Kidney (tissue), 14 donors: Measurements from ENCODE around the gene OR1F1. TPM values are rescaled to one million over a fixed set of nuclear protein-coding genes. Genes with fewer than 3 reads are reported as not detected.

Experiments
- DNase-seq, 5 donors: peaks; one replicate each; pipeline ENCODE4 v3.0.0-alpha.2; 2013 to 2020
- FAIRE-seq: peaks from 2 replicates; lab custom pipeline; 2012; peaks lifted over from hg19 to GRCh38; lab: Jason Lieb, UNC
- H3K27ac ChIP-seq, 2 donors: one replicate each; pipeline ENCODE4 v1.7.0; 2013; ENCODE audit warnings: low read depth in 2 of 2, low read length in 2 of 2, inconsistent platforms in 1 of 2
- H3K27me3 ChIP-seq: one replicate; pipeline ENCODE4 v1.7.1; 2013; ENCODE audit warnings: low read length, inconsistent platforms; ENCODE audit not compliant: control insufficient read depth, insufficient read depth
- H3K36me3 ChIP-seq, 3 donors: one replicate each; pipeline versions ENCODE4 v1.7.0 to v1.7.1; 2013; ENCODE audit warnings: low read length in 3 of 3, control low read depth in 1 of 3, inconsistent platforms in 1 of 3; ENCODE audit not compliant: insufficient read depth in 3 of 3, control insufficient read depth in 2 of 3
- H3K4me1 ChIP-seq, 3 donors: one replicate each; pipeline versions ENCODE4 v1.7.0 to v1.7.1; 2013; ENCODE audit warnings: low read length in 3 of 3, inconsistent platforms in 1 of 3, low read depth in 1 of 3; ENCODE audit not compliant: control insufficient read depth in 2 of 3, insufficient read depth in 2 of 3
- H3K4me3 ChIP-seq, 3 donors: one replicate each; pipeline versions ENCODE4 v1.7.0 to v1.8.1; 2013; ENCODE audit warnings: low read length in 3 of 3, control low read depth in 1 of 3, inconsistent platforms in 1 of 3
- H3K9ac ChIP-seq, 3 donors: one replicate each; pipeline versions ENCODE4 v1.7.0 to v1.7.1; 2013; ENCODE audit warnings: low read length in 3 of 3, control low read depth in 1 of 3, inconsistent platforms in 1 of 3
- H3K9me3 ChIP-seq, 3 donors: one replicate each; pipeline versions ENCODE4 v1.7.0 to v1.7.1; 2013; ENCODE audit warnings: low read length in 3 of 3, control low read depth in 1 of 3, inconsistent platforms in 1 of 3; ENCODE audit not compliant: control insufficient read depth in 2 of 3, insufficient read depth in 1 of 3
- CTCF ChIP-seq: IDR thresholded peaks from 3 replicates; pipeline ENCODE4 v1.5.1; 2012; ENCODE audit warnings: mild to moderate bottlenecking, moderate library complexity, borderline replicate concordance; ENCODE audit not compliant: insufficient read depth; ENCODE audit errors: extremely low read depth
- intact Hi-C: fragments of 100-400 bp; cut with DNase I; formaldehyde crosslinking; loops from one replicate; pipeline ENCODE4 v1.11.1; 2022
- polyA plus RNA-seq: library from polyadenylated mRNA; stranded (reverse); fragments of 350-450 nt; fragmentation: Illumina TruSeq; extraction: RNeasy Lipid Tissue Mini Kit (QIAGEN cat#74804); gene quantifications from one replicate; pipeline ENCODE4 v1.2.3, GENCODE V29; 2014; ENCODE audit warnings: low read depth, low replicate concordance; ENCODE audit not compliant: insufficient read depth
- total RNA-seq: library from RNA; stranded (reverse); fragmentation: NEBNext Ultra II Directional; extraction: Animal tissue kit (Norgen Biotek cat#: 25700); gene quantifications from one replicate; pipeline ENCODE4 v1.2.1, GENCODE V29; 2021
- donor health status: control.
- donor health status: control.
- donor health status: control.
- donor health status: control.
- donor health status: control.
- donor health status: DM: yes; HTN: yes; CAD: no.
- donor health status: Normal renal cell carcinoma (clear cell type).

The OR1F1 gene
- total and polyA plus RNA-seq, 2 donors from 2014 or later = not detected

- intact Hi-C loops = no loop called here
- Histone ChIP-seq H3K9me3 (no peaks in the 10 kb centered on the region), H3K9ac (no peak overlapping the region), H3K27me3 (no peaks in the 10 kb centered on the region), H3K27ac (no peak overlapping the region), H3K4me3 (no peak overlapping the region), H3K4me1 (peaks cover 0 to 9% (median 0%) of the 10 kb centered on the region in 3 donors), H3K36me3 (no peaks in the 10 kb centered on the region)
- DNase-seq = peak in 1 of 5 donors; percentile 68
- TF ChIP-seq CTCF = no peak
- no peak for FAIRE-seq
Measured at GRCh38 chr16:3147046-3147756, 40.8 kb upstream of the OR1F1 start.

GRCh38 chr16:3147757-3148104 is 40.3 kb upstream of the OR1F1 start:
- intact Hi-C loops = no loop called here
- DNase-seq (peak in 1 of 5 donors; percentile 56), FAIRE-seq (no peak)
- H3K9ac ChIP-seq = no peak overlapping the region
- H3K27me3 ChIP-seq = no peaks in the 10 kb centered on the region
- TF ChIP-seq CTCF = no peak
- H3K27ac ChIP-seq = no peak overlapping the region
- H3K4me1 ChIP-seq = peaks cover 0 to 9% (median 3%) of the 10 kb centered on the region in 3 donors
- no peak overlapping the region for H3K4me3 ChIP-seq
- no peaks in the 10 kb centered on the region for H3K36me3 ChIP-seq
- H3K9me3 ChIP-seq = no peaks in the 10 kb centered on the region

GRCh38 chr16:3148256-3149192 is 39.5 kb upstream of the OR1F1 start:
- no peak for FAIRE-seq

More at GRCh38 chr16:3148256-3149192, 39.5 kb upstream of the OR1F1 start:
- Histone ChIP-seq H3K4me3 (no peak overlapping the region), H3K27me3 (no peaks in the 10 kb centered on the region), H3K27ac (no peak overlapping the region), H3K4me1 (peaks cover 0 to 7% (median 3%) of the 10 kb centered on the region in 3 donors), H3K9ac (no peak overlapping the region), H3K36me3 (no peaks in the 10 kb centered on the region), H3K9me3 (no peaks in the 10 kb centered on the region)
- peak in 1 of 5 donors; percentile 51 for DNase-seq
- TF ChIP-seq CTCF = no peak
- intact Hi-C loops = no loop called here
